ENCODE measurements around the gene HBEGF. TPM values are rescaled to one million over a fixed set of nuclear protein-coding genes. Genes with fewer than 3 reads are reported as not detected.

The HBEGF gene
- total RNA-seq, 1 donor from 2014 or later: 257 TPM

DNA sequence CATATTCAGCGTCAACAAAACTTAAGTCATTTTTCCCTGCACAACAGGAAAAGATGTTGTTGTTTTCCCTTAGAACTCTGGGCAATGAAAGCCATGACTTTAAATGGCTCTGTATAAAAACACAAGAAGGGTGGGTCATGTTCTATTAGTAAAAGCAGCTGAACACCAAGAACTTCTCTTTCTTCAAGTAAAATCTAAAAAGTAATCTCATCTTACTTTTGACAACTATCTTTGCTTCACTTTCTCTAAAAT, 52.6 kb downstream of the HBEGF start:
- Histone ChIP-seq H3K4me2 (ENCODE audit: low read length) (peak overlapping the region; percentile 70), H3K79me2 (ENCODE audit: insufficient read depth, low read length) (peaks cover 87% of the 10 kb centered on the region)
- peak overlapping the region; percentile 99 for H3K27ac Mint-ChIP-seq (ENCODE audit: unreplicated experiment)

DNA sequence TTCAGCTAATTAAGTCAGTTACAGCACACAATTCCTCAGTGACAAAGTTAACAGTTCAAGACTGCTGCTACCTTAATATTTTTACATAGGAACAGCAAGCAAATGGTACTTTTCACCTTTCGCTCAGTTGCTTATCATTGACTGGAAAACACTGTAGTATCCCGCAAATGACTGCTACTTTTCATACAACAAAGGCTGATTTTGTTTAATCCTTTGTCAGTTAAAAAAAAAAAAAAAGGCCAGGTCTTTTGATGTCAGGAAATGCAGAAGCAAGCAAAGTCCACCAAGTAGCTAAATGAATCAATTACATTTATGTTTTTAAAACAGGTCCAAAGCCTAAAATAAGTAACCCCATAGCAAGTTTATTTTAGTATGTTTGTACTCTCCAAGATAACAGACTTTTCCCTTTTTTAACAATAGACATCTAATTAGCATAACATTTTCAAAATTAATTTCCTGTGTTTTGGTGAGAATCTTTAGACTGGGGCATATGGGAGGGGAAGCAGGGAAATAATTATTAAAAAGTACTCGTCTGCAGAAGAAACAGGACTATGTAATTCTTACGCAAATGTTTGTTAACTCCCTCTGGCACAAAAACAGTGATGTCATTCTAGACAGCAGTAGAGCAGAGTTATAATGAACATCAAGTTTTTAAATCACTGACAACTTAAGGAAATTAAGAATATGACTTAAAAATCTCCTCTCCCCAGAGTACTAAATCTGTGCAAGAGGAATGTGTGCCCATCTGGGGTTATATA, 53.1 kb downstream of the HBEGF start:
- Histone ChIP-seq H3K4me2 (ENCODE audit: low read length) (peak overlapping the region; percentile 70), H3K9ac (ENCODE audit: low read length) (peak overlapping the region; percentile 81), H3K9me3 (ENCODE audit: insufficient read depth, low read depth, low read length) (no peaks in the 10 kb centered on the region), H3K4me1 (ENCODE audit: insufficient read depth, low read length) (peaks cover 65% of the 10 kb centered on the region), H2AFZ (ENCODE audit: low read depth, low read length) (no peak overlapping the region), H3K36me3 (ENCODE audit: insufficient read depth, low read length) (no peaks in the 10 kb centered on the region), H4K20me1 (ENCODE audit: insufficient read depth, low read length) (peaks cover 11% of the 10 kb centered on the region), H3K27me3 (ENCODE audit: insufficient read depth, low read length) (no peaks in the 10 kb centered on the region), H3K27ac (ENCODE audit: low read depth, low read length) (peak overlapping the region; percentile 98), H3K79me2 (ENCODE audit: insufficient read depth, low read length) (peaks cover 92% of the 10 kb centered on the region), H3K4me3 (ENCODE audit: insufficient read depth, low read depth, low read length) (no peak overlapping the region)
- Mint-ChIP-seq H3K36me3 (ENCODE audit: low read depth, unreplicated experiment) (peaks cover 5% of the 10 kb centered on the region), H3K27ac (ENCODE audit: unreplicated experiment) (peak overlapping the region; percentile 99), H3K27me3 (ENCODE audit: low read depth, unreplicated experiment) (no peaks in the 10 kb centered on the region), H3K9me3 (ENCODE audit: unreplicated experiment) (no peaks in the 10 kb centered on the region), H3K4me3 (ENCODE audit: unreplicated experiment) (peak overlapping the region; percentile 40), H3K4me1 (ENCODE audit: low read depth, unreplicated experiment) (peaks cover 84% of the 10 kb centered on the region)
- DNase-seq (ENCODE audit: low read depth): no peak
- FAIRE-seq: no peak
- TF ChIP-seq, protein P1, sequence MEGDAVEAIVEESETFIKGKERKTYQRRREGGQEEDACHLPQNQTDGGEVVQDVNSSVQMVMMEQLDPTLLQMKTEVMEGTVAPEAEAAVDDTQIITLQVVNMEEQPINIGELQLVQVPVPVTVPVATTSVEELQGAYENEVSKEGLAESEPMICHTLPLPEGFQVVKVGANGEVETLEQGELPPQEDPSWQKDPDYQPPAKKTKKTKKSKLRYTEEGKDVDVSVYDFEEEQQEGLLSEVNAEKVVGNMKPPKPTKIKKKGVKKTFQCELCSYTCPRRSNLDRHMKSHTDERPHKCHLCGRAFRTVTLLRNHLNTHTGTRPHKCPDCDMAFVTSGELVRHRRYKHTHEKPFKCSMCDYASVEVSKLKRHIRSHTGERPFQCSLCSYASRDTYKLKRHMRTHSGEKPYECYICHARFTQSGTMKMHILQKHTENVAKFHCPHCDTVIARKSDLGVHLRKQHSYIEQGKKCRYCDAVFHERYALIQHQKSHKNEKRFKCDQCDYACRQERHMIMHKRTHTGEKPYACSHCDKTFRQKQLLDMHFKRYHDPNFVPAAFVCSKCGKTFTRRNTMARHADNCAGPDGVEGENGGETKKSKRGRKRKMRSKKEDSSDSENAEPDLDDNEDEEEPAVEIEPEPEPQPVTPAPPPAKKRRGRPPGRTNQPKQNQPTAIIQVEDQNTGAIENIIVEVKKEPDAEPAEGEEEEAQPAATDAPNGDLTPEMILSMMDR (IDR thresholded peaks at IDR 0.05; ENCODE audit: insufficient read depth, low read depth, low read length): no peak
- no peak for TF ChIP-seq EZH2 (IDR thresholded peaks at IDR 0.05; ENCODE audit: insufficient read depth, low read length)

More for the DNA sequence above, 52.6 kb downstream of the HBEGF start:
- FAIRE-seq (no peak), DNase-seq (ENCODE audit: low read depth) (no peak)
- Histone ChIP-seq H3K36me3 (ENCODE audit: insufficient read depth, low read length) (no peaks in the 10 kb centered on the region), H3K27ac (ENCODE audit: low read depth, low read length) (peak overlapping the region; percentile 98), H3K27me3 (ENCODE audit: insufficient read depth, low read length) (no peaks in the 10 kb centered on the region), H3K4me1 (ENCODE audit: insufficient read depth, low read length) (peaks cover 70% of the 10 kb centered on the region), H3K9ac (ENCODE audit: low read length) (peak overlapping the region; percentile 81), H3K9me3 (ENCODE audit: insufficient read depth, low read depth, low read length) (no peaks in the 10 kb centered on the region), H2AFZ (ENCODE audit: low read depth, low read length) (no peak overlapping the region), H4K20me1 (ENCODE audit: insufficient read depth, low read length) (peaks cover 11% of the 10 kb centered on the region), H3K4me3 (ENCODE audit: insufficient read depth, low read depth, low read length) (no peak overlapping the region)
- Mint-ChIP-seq H3K9me3 (ENCODE audit: unreplicated experiment) (no peaks in the 10 kb centered on the region), H3K4me1 (ENCODE audit: low read depth, unreplicated experiment) (peaks cover 85% of the 10 kb centered on the region), H3K36me3 (ENCODE audit: low read depth, unreplicated experiment) (peaks cover 6% of the 10 kb centered on the region), H3K4me3 (ENCODE audit: unreplicated experiment) (no peak overlapping the region), H3K27me3 (ENCODE audit: low read depth, unreplicated experiment) (no peaks in the 10 kb centered on the region)
- TF ChIP-seq EZH2 (IDR thresholded peaks at IDR 0.05; ENCODE audit: insufficient read depth, low read length): no peak
- TF ChIP-seq, protein P1 (IDR thresholded peaks at IDR 0.05; ENCODE audit: insufficient read depth, low read depth, low read length): no peak

Measured in astrocyte (in vitro differentiated cells and primary cell).